ENCODE data around the gene MRPL27. TPM values are rescaled to one million over a fixed set of nuclear protein-coding genes. Genes with fewer than 3 reads are reported as not detected.

MRPL27 gene
- total and polyA plus RNA-seq, 2 donors (not counting 1 experiment from before 2014, with no cell fraction given) = 32.5 to 40.2 TPM

DNA sequence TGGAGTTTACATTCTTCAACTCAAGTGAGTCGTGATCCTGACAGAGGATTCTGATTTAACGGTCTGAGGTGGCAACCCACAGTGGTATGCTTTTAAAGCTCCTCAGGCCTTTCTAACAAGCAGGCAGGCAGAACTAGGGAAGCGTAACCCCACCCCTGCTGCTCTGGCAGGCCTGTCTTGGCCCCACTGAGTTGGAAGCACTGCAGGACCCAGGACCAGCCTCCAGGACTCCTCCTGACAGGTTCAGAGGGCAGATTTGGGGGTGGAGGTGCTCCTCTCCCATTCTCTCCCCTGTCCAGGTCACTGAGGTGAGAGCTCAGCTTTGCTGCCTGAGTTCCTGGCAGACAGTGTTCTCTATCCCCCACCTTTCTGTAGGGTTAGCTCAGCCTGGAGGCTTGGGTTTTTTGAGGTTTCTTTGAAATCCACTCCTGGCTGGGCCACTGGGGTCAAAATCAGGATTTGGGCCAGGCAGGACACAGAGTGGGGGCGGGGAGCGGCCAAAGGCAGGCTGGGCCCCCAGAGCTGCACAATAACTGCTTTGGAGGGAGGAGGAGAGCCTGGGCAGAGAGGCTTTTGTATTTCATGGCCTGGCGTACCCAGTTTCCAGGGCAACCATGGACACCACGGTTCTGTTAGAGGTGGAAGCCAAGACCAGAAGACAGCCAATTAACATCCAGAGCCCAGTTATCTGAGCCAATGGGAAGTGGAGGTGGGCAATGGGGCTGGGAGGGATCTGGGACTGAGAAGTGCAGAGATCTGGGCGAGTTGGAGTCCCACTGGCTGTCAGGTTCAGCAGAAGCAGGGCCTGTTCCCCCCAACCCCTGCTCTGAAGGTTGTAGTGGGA is 9.5 kb downstream of the MRPL27 start:
- no peak overlapping the region for H2AFZ ChIP-seq (ENCODE audit: insufficient read depth, low read depth, low read length, poor library complexity, severe bottlenecking)
- H3K36me3 ChIP-seq (replicated peaks in 1 of 2; ENCODE audit: control extremely low read depth in 1 of 2, control insufficient read depth in 1 of 2, extremely low read depth in 1 of 2, insufficient read depth in 2 of 2, low read length in 1 of 2) = peaks cover 0 to 52% of the 10 kb centered on the region in 2 experiments
- H4K20me1 ChIP-seq (ENCODE audit: control insufficient read depth, insufficient read depth, low read length, poor library complexity, severe bottlenecking) = peaks cover 42% of the 10 kb centered on the region
- Mint-ChIP-seq H3K9me3 (ENCODE audit: insufficient read depth) (no peaks in the 10 kb centered on the region), H3K4me1 (peaks cover 8% of the 10 kb centered on the region), H3K27ac (no peak overlapping the region), H3K4me3 (no peak overlapping the region), H3K27me3 (no peaks in the 10 kb centered on the region)
- no peak overlapping the region for H3K4me2 ChIP-seq (replicated peaks; ENCODE audit: low read depth, low read length, poor library complexity, severe bottlenecking)
- POLR2A ChIA-PET = no interaction called here
- CTCF ChIA-PET = interaction anchor here (0.7 to 5.0 kb wide), 11 partner anchors 9 to 141 kb away, joined by 3 to 43 read pairs (median 18); partner anchors contain the start of genes EME1, LRRC59, MRPL27 and RSAD1
- WGBS (ENCODE audit: insufficient coverage) = 87% methylated on average over 7 of the region's 8 CpGs
- H3K4me1 ChIP-seq (ENCODE audit: control insufficient read depth in 2 of 2, insufficient read depth in 2 of 2, low read length in 2 of 2) = peaks cover 5 to 8% of the 10 kb centered on the region in 2 donors
- H3K27ac ChIP-seq (ENCODE audit: low read length in 2 of 2) = no peak overlapping the region
- H3K9me3 ChIP-seq (ENCODE audit: control extremely low read depth in 1 of 3, control insufficient read depth in 2 of 3, insufficient read depth in 1 of 3, low read length in 2 of 3) = no peaks in the 10 kb centered on the region
- intact Hi-C loops (cut with micrococcal nuclease) = loop anchor here (2.0 kb wide), 1 partner anchor 17 kb away; the partner anchor contains the start of gene XYLT2
- H3K4me3 ChIP-seq (ENCODE audit: control extremely low read depth in 1 of 5, extremely low read depth in 1 of 5, insufficient read depth in 1 of 5, low read depth in 2 of 5, low read length in 4 of 5) = no peak overlapping the region
- TF ChIP-seq, protein P1, sequence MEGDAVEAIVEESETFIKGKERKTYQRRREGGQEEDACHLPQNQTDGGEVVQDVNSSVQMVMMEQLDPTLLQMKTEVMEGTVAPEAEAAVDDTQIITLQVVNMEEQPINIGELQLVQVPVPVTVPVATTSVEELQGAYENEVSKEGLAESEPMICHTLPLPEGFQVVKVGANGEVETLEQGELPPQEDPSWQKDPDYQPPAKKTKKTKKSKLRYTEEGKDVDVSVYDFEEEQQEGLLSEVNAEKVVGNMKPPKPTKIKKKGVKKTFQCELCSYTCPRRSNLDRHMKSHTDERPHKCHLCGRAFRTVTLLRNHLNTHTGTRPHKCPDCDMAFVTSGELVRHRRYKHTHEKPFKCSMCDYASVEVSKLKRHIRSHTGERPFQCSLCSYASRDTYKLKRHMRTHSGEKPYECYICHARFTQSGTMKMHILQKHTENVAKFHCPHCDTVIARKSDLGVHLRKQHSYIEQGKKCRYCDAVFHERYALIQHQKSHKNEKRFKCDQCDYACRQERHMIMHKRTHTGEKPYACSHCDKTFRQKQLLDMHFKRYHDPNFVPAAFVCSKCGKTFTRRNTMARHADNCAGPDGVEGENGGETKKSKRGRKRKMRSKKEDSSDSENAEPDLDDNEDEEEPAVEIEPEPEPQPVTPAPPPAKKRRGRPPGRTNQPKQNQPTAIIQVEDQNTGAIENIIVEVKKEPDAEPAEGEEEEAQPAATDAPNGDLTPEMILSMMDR (IDR thresholded peaks at IDR 0.05) = no peak
- no peak for TF ChIP-seq EZH2 (IDR thresholded peaks at IDR 0.05; ENCODE audit: borderline replicate concordance, insufficient read depth, low read depth, low read length, poor library complexity, severe bottlenecking)
- DNase-seq (no peak), ATAC-seq (ENCODE audit: low read depth) (no peak)
- no peaks in the 10 kb centered on the region for H3K27me3 ChIP-seq (replicated peaks in 1 of 4; ENCODE audit: control extremely low read depth in 1 of 4, control insufficient read depth in 3 of 4, insufficient read depth in 4 of 4, low read length in 3 of 4)
- no peak overlapping the region for H3K9ac ChIP-seq (ENCODE audit: low read length)
- H3K79me2 ChIP-seq (ENCODE audit: control insufficient read depth, insufficient read depth, low read length) = peaks cover 4% of the 10 kb centered on the region

DNA sequence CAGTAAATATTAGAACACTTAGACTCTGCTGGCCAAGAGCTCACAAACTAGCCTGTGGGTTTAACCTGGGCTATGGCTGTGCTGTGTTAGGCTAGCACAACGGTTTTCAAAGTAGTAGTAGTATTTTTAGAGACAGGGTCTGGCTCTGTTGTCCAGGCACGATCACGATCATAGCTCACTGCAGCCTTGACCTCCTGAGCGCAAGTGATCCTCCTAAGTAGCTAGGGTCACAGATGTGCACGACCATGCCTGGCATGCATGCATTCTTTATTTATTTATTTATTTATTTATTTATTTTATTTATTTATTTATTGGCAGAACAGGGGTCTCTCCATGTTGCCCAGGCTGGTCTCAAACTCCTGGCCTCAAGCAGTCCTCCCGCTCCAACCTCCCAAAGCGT is 10.3 kb downstream of the MRPL27 start:
- Histone ChIP-seq H3K79me2 (ENCODE audit: control insufficient read depth, insufficient read depth, low read length) (peaks cover 4% of the 10 kb centered on the region), H2AFZ (ENCODE audit: insufficient read depth, low read depth, low read length, poor library complexity, severe bottlenecking) (no peak overlapping the region), H3K9ac (ENCODE audit: low read length) (no peak overlapping the region), H3K9me3 (ENCODE audit: control extremely low read depth in 1 of 3, control insufficient read depth in 2 of 3, insufficient read depth in 1 of 3, low read length in 2 of 3) (no peaks in the 10 kb centered on the region), H3K4me1 (ENCODE audit: control insufficient read depth in 2 of 2, insufficient read depth in 2 of 2, low read length in 2 of 2) (peaks cover 5 to 8% of the 10 kb centered on the region in 2 donors), H3K4me2 (replicated peaks; ENCODE audit: low read depth, low read length, poor library complexity, severe bottlenecking) (no peak overlapping the region), H3K27me3 (replicated peaks in 1 of 4; ENCODE audit: control extremely low read depth in 1 of 4, control insufficient read depth in 3 of 4, insufficient read depth in 4 of 4, low read length in 3 of 4) (no peaks in the 10 kb centered on the region), H3K36me3 (replicated peaks in 1 of 2; ENCODE audit: control extremely low read depth in 1 of 2, control insufficient read depth in 1 of 2, extremely low read depth in 1 of 2, insufficient read depth in 2 of 2, low read length in 1 of 2) (peaks cover 0 to 48% of the 10 kb centered on the region in 2 experiments), H3K4me3 (ENCODE audit: control extremely low read depth in 1 of 5, extremely low read depth in 1 of 5, insufficient read depth in 1 of 5, low read depth in 2 of 5, low read length in 4 of 5) (no peak overlapping the region), H4K20me1 (ENCODE audit: control insufficient read depth, insufficient read depth, low read length, poor library complexity, severe bottlenecking) (peaks cover 34% of the 10 kb centered on the region), H3K27ac (ENCODE audit: low read length in 2 of 2) (no peak overlapping the region)
- intact Hi-C loops (cut with micrococcal nuclease) = loop anchor here (1.0 to 2.0 kb wide), 4 partner anchors 10 to 139 kb away; partner anchors contain the start of gene XYLT2
- DNase-seq (no peak), ATAC-seq (ENCODE audit: low read depth) (no peak)
- H3K4me3 Mint-ChIP-seq = no peak overlapping the region
- TF ChIP-seq, protein P1 (IDR thresholded peaks at IDR 0.05) = no peak
- TF ChIP-seq EZH2 (IDR thresholded peaks at IDR 0.05; ENCODE audit: borderline replicate concordance, insufficient read depth, low read depth, low read length, poor library complexity, severe bottlenecking) = no peak
- H3K27me3 Mint-ChIP-seq = no peaks in the 10 kb centered on the region
- ChIA-PET POLR2A (interaction anchor here (1.1 to 1.3 kb wide), 2 partner anchors 35 to 117 kb away, joined by 4 to 8 read pairs; partner anchors contain the start of gene LRRC59), CTCF (interaction anchor here (0.7 to 5.0 kb wide), 27 partner anchors 10 to 268 kb away, joined by 3 to 43 read pairs (median 4); partner anchors contain the start of genes EME1, LRRC59, MRPL27 and RSAD1)
- no peak overlapping the region for H3K27ac Mint-ChIP-seq
- 83% methylated on average over 3 of the region's 7 CpGs for WGBS (ENCODE audit: insufficient coverage)
- H3K9me3 Mint-ChIP-seq (ENCODE audit: insufficient read depth) = no peaks in the 10 kb centered on the region
- H3K4me1 Mint-ChIP-seq = peaks cover 8% of the 10 kb centered on the region

Data from B cell (primary cell).